LNCaP clone FGC (cell line): ENCODE measurements around the gene C2CD4A.
"Not testable (repeated sequence)": the region's sequence is repeated elsewhere in the genome, so short reads cannot be mapped to it uniquely, and the experiment has no call there.

Source experiments
- DNase-seq: peaks from one replicate; pipeline ENCODE4 v3.0.0-alpha.2; 2011; ENCODE audit warnings: low read depth
- H3K4me3 ChIP-seq: 2 replicates; pipeline ENCODE4 v1.5.1; 2011; ENCODE audit warnings: mild to moderate bottlenecking, low read depth, low read length, control low read depth
- CTCF ChIP-seq: IDR thresholded peaks from 2 replicates; pipeline ENCODE4 v1.5.1; 2012; ENCODE audit warnings: mild to moderate bottlenecking; ENCODE audit not compliant: control insufficient read depth, insufficient read depth; ENCODE audit errors: extremely low read depth

C2CD4A gene

GRCh38 chr15:62035256-62035924 lies 31.4 kb upstream of the C2CD4A start:
- no peak for DNase-seq
- no peak for TF ChIP-seq CTCF
- no peak overlapping the region for H3K4me3 ChIP-seq

GRCh38 chr15:62046078-62046743 lies 20.6 kb upstream of the C2CD4A start:
- no peak for DNase-seq
- no peak overlapping the region for H3K4me3 ChIP-seq
- no peak for TF ChIP-seq CTCF

GRCh38 chr15:62047282-62047827 lies 19.4 kb upstream of the C2CD4A start:
- no peak for DNase-seq
- H3K4me3 ChIP-seq, result no peak overlapping the region

GRCh38 chr15:62048254-62048653 lies 18.5 kb upstream of the C2CD4A start:
- not testable (repeated sequence) for H3K4me3 ChIP-seq, DNase-seq

More at GRCh38 chr15:62047282-62047827, 19.4 kb upstream of the C2CD4A start:
- no peak for TF ChIP-seq CTCF

- no peak for DNase-seq
- no peak overlapping the region for H3K4me3 ChIP-seq
- no peak for TF ChIP-seq CTCF
Measured at GRCh38 chr15:62050115-62050514, 16.7 kb upstream of the C2CD4A start.

- H3K4me3 ChIP-seq, result no peak overlapping the region
- no peak for DNase-seq
- TF ChIP-seq CTCF, result no peak
Measured at GRCh38 chr15:62051166-62051565, 15.6 kb upstream of the C2CD4A start.

GRCh38 chr15:62052713-62053112 lies 14.1 kb upstream of the C2CD4A start:
- TF ChIP-seq CTCF, result no peak
- no peak for DNase-seq
- no peak overlapping the region for H3K4me3 ChIP-seq
